Activated naive CD8-positive, alpha-beta T cell treated with anti-CD3 and anti-CD28 coated beads for 36 hours (primary cell): ENCODE data around the gene NRSN1. TPM values are rescaled to one million over a fixed set of nuclear protein-coding genes. Genes with fewer than 3 reads are reported as not detected.
"Not testable (repeated sequence)": the region's sequence is repeated elsewhere in the genome, so short reads cannot be mapped to it uniquely, and the experiment has no call there.

ENCODE experiments used
- DNase-seq: peaks from one replicate; pipeline ENCODE4 v3.0.0; 2021
- H3K27ac Mint-ChIP-seq: one replicate; pipeline ENCODE4 v1.8.0; 2022; ENCODE audit warnings: mild to moderate bottlenecking, moderate library complexity, mixed read lengths
- H3K27me3 Mint-ChIP-seq: one replicate; pipeline ENCODE4 v1.8.0; 2022; ENCODE audit warnings: mild to moderate bottlenecking, mixed read lengths
- H3K36me3 Mint-ChIP-seq: one replicate; pipeline ENCODE4 v1.8.0; 2021; ENCODE audit warnings: mild to moderate bottlenecking, mixed read lengths
- H3K4me1 Mint-ChIP-seq: one replicate; pipeline ENCODE4 v1.8.0; 2021; ENCODE audit warnings: mixed read lengths
- H3K4me3 Mint-ChIP-seq: one replicate; pipeline ENCODE4 v1.8.0; 2022; ENCODE audit warnings: mild to moderate bottlenecking, moderate library complexity, mixed read lengths
- H3K9me3 Mint-ChIP-seq: one replicate; pipeline ENCODE4 v1.8.0; 2022; ENCODE audit warnings: mixed read lengths
- total RNA-seq, 2 experiments: library from RNA; stranded (reverse); gene quantifications; one replicate each; pipeline ENCODE4 v1.2.3, GENCODE V29; 2021

NRSN1 gene
- total RNA-seq, 2 experiments from 2014 or later, result not detected

DNA sequence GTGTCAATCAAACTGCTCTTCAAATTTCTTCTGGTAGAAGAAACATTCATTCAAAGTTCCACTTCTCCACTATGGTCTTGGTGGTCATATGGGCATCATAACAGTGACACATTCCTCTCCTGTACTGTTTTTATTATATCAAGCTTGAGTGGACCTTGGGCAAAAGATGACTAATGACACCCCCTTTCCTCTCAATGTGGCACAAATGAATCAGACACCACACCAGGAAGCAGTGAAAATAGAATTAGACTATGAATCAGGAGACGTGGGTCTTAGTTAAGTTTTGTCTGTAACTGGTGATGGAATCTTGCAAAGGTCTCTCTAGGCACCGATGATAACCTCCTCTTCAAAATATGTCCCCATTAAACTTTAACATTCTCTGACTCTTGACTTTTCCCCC is 9.0 kb upstream of the NRSN1 start:
- H3K9me3 Mint-ChIP-seq, result no peaks in the 10 kb centered on the region
- no peak overlapping the region for H3K4me3 Mint-ChIP-seq
- H3K36me3 Mint-ChIP-seq, result no peaks in the 10 kb centered on the region
- no peak for DNase-seq
- no peak overlapping the region for H3K27ac Mint-ChIP-seq
- H3K27me3 Mint-ChIP-seq, result no peaks in the 10 kb centered on the region
- no peaks in the 10 kb centered on the region for H3K4me1 Mint-ChIP-seq

DNA sequence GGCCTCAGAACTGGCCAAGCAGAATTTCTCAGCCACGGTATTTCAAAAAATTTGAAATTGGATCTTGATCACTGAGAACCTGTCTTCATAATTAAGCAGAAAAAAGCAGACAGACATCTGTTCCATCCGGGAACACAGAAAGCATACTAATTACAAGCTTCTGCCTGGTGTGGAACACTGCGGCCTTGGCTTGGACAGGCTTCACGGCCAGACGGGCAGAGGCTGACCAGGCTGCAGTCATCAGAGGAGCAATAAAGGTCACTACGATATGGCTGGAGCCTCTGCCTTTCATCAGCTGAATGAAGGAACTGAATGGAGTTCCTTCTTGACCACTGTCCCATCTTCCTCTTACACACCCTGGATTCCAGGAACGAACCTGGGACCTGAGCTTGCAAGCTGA is 3.9 kb upstream of the NRSN1 start:
- no peak overlapping the region for H3K4me3 Mint-ChIP-seq
- H3K9me3 Mint-ChIP-seq, result peaks cover 1% of the 10 kb centered on the region
- no peaks in the 10 kb centered on the region for H3K36me3 Mint-ChIP-seq
- H3K27ac Mint-ChIP-seq, result no peak overlapping the region
- DNase-seq, result no peak
- H3K27me3 Mint-ChIP-seq, result peaks cover 33% of the 10 kb centered on the region
- no peaks in the 10 kb centered on the region for H3K4me1 Mint-ChIP-seq

DNA sequence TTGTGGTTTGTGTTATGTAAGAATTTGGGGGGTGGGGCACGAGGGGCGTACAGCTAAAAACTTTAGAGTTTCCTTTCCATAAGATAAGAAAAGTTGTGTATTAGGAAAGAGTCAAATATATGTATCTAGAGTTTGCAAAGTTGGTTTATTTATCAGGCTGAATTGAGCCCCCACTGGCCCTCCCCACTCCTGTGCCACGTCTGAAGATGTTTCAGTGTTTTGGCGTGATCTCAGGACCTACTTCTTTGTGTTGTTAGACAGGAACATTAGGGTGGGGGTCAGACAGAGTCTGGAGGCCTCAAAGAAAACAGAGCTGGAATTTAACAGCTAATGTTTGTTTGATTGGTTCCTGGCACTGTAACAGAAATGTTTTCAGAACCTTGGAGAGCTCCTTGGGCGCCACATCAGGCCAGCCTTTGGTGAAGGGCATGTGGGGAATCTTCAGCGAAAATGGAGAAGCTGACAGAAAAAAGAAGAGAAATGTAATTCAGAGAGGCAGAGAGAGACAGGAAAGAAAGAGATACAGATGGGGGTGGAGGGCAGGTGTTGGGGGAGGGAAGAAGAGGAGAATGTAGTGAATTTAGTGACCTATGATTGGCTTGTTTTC is 674 bp downstream of the NRSN1 start:
- peak; percentile 7 for DNase-seq
- H3K9me3 Mint-ChIP-seq, result peaks cover 1% of the 10 kb centered on the region
- H3K4me3 Mint-ChIP-seq, result no peak overlapping the region
- H3K36me3 Mint-ChIP-seq, result no peaks in the 10 kb centered on the region
- no peak overlapping the region for H3K27ac Mint-ChIP-seq
- H3K27me3 Mint-ChIP-seq, result peaks cover 50% of the 10 kb centered on the region
- no peaks in the 10 kb centered on the region for H3K4me1 Mint-ChIP-seq

DNA sequence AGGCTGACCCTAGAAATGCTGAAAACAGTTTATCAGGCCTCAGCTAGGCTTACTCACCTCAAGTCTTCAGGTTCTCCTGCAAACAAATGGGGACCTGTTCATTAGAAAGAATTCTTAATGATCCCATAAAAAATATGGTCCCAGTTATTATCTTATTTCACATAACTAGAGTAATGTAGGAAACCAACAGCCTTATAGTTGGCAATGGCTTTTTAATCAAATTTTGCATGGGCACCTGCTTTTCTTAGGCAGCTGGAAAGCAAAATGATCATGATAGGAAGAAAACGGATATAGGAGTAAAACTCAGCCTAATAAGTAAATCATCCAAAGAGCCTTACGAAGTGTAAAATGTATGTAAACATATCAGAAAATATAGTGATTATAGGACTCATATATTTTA is 1.3 kb downstream of the NRSN1 start:
- H3K36me3 Mint-ChIP-seq, result no peaks in the 10 kb centered on the region
- H3K9me3 Mint-ChIP-seq, result peaks cover 1% of the 10 kb centered on the region
- H3K4me1 Mint-ChIP-seq, result no peaks in the 10 kb centered on the region
- peaks cover 49% of the 10 kb centered on the region for H3K27me3 Mint-ChIP-seq
- no peak for DNase-seq
- H3K27ac Mint-ChIP-seq, result no peak overlapping the region
- H3K4me3 Mint-ChIP-seq, result no peak overlapping the region

DNA sequence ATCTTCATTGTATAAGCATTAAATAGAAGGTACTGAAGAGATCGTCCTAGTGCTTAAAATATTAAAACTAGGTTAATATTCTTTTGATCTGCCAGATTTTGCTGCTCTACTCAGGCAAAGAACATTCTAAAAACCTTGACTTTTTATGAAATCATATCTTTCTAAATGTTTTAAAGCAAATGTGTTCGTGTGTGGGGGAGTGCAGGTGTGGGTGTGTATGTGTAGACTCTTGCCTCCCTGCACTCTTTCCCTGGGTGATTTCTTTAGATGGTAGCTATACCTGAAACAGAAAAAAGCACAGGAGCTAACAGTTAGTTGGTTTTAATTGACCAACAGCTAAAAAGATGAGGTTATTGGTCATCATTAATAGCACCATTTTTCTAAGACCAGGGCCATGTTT is 5.7 kb downstream of the NRSN1 start:
- Mint-ChIP-seq H3K9me3 (peaks cover 1% of the 10 kb centered on the region), H3K4me1 (no peaks in the 10 kb centered on the region), H3K36me3 (no peaks in the 10 kb centered on the region), H3K27ac (no peak overlapping the region), H3K4me3 (no peak overlapping the region), H3K27me3 (peaks cover 35% of the 10 kb centered on the region)
- DNase-seq, result no peak

DNA sequence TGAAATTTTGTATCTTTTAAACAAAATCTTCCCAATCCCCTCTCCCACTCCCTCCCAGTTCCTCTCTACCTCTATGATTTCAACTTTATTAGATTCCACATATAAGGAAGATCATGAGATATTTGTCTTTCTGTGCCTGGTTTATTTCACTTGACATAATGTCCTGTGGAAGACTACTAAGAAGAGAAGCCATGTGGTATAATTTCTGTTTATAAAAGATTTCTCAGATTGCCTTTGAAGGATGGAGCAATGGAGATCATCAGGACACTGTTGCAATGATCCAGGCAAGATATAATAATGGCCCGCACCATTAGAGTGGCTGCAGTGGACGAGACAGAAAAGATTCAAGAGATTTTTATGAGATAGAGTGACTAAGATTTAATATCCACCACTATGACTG is 13.1 kb downstream of the NRSN1 start:
- Mint-ChIP-seq H3K27me3 (peaks cover 7% of the 10 kb centered on the region), H3K9me3 (no peaks in the 10 kb centered on the region)
- no peak for DNase-seq

DNA sequence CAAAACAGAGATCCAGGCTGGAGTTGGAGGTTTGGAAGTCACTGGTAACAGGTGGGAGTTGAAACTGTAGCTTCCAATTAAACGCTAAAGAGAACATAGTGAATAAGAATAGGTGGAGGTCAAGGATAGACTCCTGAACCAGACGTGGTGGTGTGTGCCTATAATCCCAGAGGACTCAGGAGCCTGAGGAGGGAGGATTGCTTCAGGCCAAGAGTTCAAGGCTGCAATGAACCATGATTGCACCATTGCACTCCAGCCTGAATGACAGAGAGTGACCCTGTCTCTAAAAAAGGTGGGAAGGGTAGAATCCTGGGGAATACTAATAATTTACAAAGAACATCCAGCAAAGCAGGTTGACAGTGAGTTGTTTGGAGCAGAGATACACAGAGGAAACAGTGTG is 13.6 kb downstream of the NRSN1 start:
- Mint-ChIP-seq H3K36me3 (no peaks in the 10 kb centered on the region), H3K27ac (no peak overlapping the region), H3K4me3 (no peak overlapping the region), H3K9me3 (no peaks in the 10 kb centered on the region), H3K4me1 (no peaks in the 10 kb centered on the region), H3K27me3 (peaks cover 5% of the 10 kb centered on the region)
- no peak for DNase-seq

More for the DNA sequence above, 13.1 kb downstream of the NRSN1 start:
- Mint-ChIP-seq H3K36me3 (no peaks in the 10 kb centered on the region), H3K27ac (no peak overlapping the region), H3K4me3 (no peak overlapping the region), H3K4me1 (no peaks in the 10 kb centered on the region)

DNA sequence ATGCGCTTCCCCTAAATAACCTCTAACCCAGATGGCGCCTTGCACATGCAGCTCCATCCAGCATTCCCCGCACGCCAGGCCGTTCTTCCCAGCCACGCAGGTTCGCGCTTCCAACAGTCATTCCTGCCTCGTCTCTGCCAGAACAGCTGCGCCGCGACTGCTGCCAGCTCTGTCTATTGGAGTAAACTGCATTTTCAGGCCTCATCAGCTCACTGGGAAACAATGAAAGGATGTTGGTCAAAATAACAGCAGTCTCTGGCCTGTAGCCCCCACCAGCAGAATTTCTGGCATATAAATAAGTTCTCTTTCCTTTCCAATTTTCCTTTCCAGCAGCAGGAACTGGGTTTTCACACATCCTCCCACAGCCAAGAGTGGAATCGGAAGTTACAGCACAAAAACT is 14.6 kb downstream of the NRSN1 start:
- Mint-ChIP-seq H3K4me3 (no peak overlapping the region), H3K9me3 (no peaks in the 10 kb centered on the region), H3K27ac (no peak overlapping the region), H3K4me1 (no peaks in the 10 kb centered on the region), H3K36me3 (no peaks in the 10 kb centered on the region), H3K27me3 (no peaks in the 10 kb centered on the region)
- DNase-seq, result no peak

DNA sequence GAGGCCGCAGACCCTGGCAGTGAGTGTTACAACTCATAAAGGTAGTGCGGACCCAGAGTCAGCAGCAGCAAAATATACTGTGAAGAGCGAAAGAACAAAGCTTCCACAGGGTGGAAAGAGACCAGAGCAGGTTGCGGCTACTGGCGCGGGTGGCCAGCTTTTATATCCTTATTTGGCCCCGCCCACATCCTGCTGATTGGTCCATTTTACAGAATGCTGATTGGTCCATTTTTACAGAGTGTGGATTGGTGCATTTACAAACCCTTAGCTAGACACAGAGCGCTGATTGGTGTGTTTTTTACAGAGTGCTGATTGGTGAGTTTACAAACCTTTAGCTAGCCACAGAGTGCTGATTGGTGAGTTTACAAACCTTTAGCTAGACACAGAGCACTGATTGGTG is 16.7 kb downstream of the NRSN1 start:
- not testable (repeated sequence) for DNase-seq, H3K27ac Mint-ChIP-seq, H3K4me3 Mint-ChIP-seq, H3K9me3 Mint-ChIP-seq, H3K36me3 Mint-ChIP-seq, H3K27me3 Mint-ChIP-seq, H3K4me1 Mint-ChIP-seq

DNA sequence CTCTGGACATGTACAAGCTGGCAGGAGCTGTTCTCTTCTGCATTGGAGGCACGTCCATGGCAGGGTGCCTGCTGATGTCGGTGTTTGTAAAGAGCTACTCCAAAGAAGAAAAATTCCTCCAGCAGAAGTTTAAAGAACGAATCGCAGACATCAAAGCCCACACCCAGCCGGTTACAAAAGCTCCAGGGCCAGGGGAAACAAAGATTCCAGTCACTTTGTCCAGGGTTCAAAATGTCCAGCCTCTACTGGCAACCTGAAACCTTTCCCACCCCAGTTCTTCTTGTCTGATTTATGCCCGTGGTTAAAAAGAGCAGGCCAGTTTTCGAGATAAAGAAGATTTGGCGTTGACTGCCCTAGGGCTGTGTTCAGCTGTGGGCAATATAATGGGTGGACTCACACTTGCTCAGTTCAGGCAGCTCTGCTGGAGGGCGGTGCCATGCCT is 19.7 kb downstream of the NRSN1 start:
- Mint-ChIP-seq H3K9me3 (peaks cover 1% of the 10 kb centered on the region), H3K4me3 (no peak overlapping the region), H3K27ac (no peak overlapping the region), H3K36me3 (no peaks in the 10 kb centered on the region), H3K27me3 (peaks cover 22% of the 10 kb centered on the region), H3K4me1 (no peaks in the 10 kb centered on the region)
- no peak for DNase-seq

DNA sequence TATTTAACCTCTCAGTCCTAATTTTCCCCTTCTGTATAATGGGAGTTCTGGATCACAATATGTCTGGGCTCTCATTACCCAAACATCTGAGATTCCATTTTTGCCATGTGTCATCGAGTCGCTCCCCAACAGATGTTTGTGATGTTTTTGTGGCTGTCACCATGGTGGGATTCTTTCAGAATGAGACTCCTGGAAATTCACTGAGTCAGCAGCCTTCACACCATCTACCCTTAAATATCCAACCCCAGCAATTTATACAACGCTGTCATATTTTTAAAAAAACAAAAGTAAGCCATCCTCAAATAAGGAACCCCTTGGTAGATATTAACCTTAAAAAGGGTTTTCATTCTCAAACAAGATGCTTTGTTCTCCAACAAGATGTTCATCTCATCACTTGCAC is 20.9 kb downstream of the NRSN1 start:
- Mint-ChIP-seq H3K9me3 (peaks cover 5% of the 10 kb centered on the region), H3K4me3 (no peak overlapping the region), H3K27me3 (peaks cover 26% of the 10 kb centered on the region), H3K36me3 (no peaks in the 10 kb centered on the region), H3K27ac (no peak overlapping the region), H3K4me1 (no peaks in the 10 kb centered on the region)
- DNase-seq, result no peak

DNA sequence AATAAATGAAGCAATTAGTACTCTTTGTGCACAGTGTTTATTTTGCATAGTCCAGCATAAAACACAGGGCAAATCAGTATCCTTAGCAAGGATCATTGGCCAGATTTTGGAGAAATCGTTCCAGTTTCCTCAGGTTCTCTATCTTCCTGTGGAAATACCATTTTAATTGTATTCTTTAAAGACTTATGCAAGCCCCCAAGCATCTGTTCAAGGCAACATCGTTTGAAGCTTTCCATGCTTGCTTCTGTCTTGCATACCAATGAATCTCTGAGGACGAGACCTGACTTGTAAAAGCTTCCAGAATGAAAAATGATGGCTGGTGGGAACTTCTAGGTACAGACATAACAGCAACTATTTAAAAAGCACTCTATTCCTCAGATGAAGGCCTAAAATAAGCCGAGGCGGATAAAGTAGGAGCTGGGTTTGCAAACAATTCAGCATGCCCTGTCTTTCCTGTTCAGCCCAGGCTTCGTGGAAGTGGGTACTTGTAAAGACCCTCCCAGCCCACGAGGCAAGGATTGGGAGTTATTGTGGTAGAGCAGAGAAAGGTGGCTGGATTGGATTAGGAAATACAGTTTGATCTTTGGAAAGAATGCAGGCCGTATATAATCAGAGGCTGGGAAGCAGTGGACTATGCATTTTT is 21.6 kb downstream of the NRSN1 start:
- H3K36me3 Mint-ChIP-seq, result no peaks in the 10 kb centered on the region
- no peak overlapping the region for H3K4me3 Mint-ChIP-seq
- H3K9me3 Mint-ChIP-seq, result peaks cover 5% of the 10 kb centered on the region
- H3K27ac Mint-ChIP-seq, result no peak overlapping the region
- DNase-seq, result no peak
- no peaks in the 10 kb centered on the region for H3K4me1 Mint-ChIP-seq
- H3K27me3 Mint-ChIP-seq, result peaks cover 26% of the 10 kb centered on the region

DNA sequence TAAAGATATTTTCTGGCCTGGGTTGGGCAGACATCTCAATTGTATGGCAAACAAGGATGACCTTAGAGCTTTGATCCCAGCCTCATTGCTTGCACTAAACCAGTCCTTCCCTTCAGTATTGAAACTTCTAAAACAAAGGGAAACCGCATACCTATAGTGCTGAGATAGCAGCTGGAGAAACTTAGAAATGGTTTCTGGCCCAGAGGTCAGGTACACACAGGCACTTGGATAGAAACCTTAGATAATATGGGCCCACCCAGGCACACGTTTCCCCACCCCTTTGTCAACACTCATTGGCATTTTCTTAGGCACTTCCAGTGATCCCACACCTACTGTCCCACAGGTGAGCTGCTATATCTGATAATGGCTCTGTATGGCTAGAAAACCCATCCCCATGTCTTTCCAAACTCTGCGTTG is 22.1 kb downstream of the NRSN1 start:
- DNase-seq, result no peak
- Mint-ChIP-seq H3K4me3 (no peak overlapping the region), H3K27me3 (peaks cover 26% of the 10 kb centered on the region), H3K27ac (no peak overlapping the region), H3K36me3 (no peaks in the 10 kb centered on the region), H3K9me3 (peaks cover 5% of the 10 kb centered on the region), H3K4me1 (no peaks in the 10 kb centered on the region)

DNA sequence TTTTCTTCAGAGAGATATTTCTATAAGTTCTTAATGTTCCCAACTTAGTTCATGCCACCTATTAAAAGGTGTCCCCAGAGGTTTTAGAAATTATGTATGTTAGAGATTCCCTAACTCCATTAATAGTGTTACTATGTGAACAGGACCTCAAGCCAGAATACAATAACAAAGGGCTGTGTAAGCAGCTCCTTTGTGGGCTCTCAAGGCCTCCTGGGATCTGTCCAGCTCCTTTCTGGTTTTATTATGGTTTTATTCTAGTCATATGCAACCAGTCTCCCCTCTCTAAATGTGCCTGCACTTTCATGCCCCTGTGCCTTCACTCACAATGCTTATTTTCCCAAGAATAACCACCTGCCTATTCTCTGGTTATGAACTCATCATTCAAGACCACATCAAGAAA is 22.7 kb downstream of the NRSN1 start:
- Mint-ChIP-seq H3K27me3 (peaks cover 26% of the 10 kb centered on the region), H3K4me3 (no peak overlapping the region), H3K36me3 (no peaks in the 10 kb centered on the region), H3K9me3 (peaks cover 5% of the 10 kb centered on the region), H3K27ac (no peak overlapping the region), H3K4me1 (no peaks in the 10 kb centered on the region)
- DNase-seq, result no peak

DNA sequence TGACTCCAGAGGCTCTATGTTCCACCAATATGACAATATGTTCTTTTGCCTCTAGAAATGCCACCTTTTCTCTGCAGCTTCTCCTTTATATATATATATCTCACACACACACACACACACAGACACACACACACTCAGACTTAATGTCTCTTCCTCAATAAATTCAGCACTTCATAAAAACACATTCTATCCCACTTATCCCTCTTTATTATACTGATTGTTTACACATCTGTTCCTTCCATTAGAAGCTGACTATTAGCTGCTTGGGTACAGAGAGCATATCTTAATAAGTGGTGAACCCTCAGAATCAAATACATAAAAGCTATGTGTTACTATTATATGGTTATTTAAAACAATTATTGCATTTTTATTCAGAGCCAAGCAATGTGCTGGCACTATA is 23.3 kb downstream of the NRSN1 start:
- Mint-ChIP-seq H3K4me3 (no peak overlapping the region), H3K27me3 (peaks cover 26% of the 10 kb centered on the region), H3K9me3 (peaks cover 5% of the 10 kb centered on the region), H3K27ac (no peak overlapping the region), H3K4me1 (no peaks in the 10 kb centered on the region), H3K36me3 (no peaks in the 10 kb centered on the region)
- no peak for DNase-seq

DNA sequence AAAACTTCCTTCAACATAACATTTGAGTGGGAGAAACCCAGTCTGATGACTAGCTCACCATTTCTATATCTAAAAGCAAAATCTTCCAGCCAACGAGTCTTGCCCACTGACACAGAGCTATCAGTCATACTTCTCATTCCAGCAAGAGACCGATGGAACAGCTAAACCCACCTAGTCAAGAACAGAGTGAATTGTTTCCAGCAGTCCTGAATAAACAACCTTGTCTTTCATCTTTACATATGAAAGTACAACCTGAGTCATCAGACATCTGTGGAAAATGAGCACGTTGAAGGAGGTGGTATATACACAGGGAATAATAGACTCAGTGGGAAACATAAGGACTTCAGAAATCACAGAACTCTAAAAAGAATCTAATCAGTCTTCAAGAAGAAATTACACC is 23.8 kb downstream of the NRSN1 start:
- H3K36me3 Mint-ChIP-seq, result no peaks in the 10 kb centered on the region
- peaks cover 26% of the 10 kb centered on the region for H3K27me3 Mint-ChIP-seq
- H3K9me3 Mint-ChIP-seq, result peaks cover 5% of the 10 kb centered on the region
- DNase-seq, result no peak
- no peaks in the 10 kb centered on the region for H3K4me1 Mint-ChIP-seq
- H3K27ac Mint-ChIP-seq, result no peak overlapping the region
- no peak overlapping the region for H3K4me3 Mint-ChIP-seq
